Motor neuron (in vitro differentiated cells): Measurements from ENCODE around the gene MAN1A2. TPM values are rescaled to one million over a fixed set of nuclear protein-coding genes. Genes with fewer than 3 reads are reported as not detected.
"Not testable (repeated sequence)": the region's sequence is repeated elsewhere in the genome, so short reads cannot be mapped to it uniquely, and the experiment has no call there.

Experiments used
- ATAC-seq, 8 experiments: fragments of 200-7000 bp; cut with Tn5 transposase; replicated peaks in 6 of 8; 2 replicates each; pipeline ENCODE4 v1.8.0; 2021; ENCODE audit warnings: mild to moderate bottlenecking in 8 of 8, moderate library complexity in 8 of 8
- H3K27ac ChIP-seq, 2 donors: fragments of 250-450 bp; sonication (Bioruptor Pico); 2 replicates each; pipeline ENCODE4 v1.9.0; 2021; ENCODE audit warnings: antibody characterized with exemption in 2 of 2, mild to moderate bottlenecking in 2 of 2, moderate library complexity in 1 of 2
- H3K4me1 ChIP-seq, 2 donors: fragments of 250-450 bp; sonication (Bioruptor Pico); replicated peaks in 1 of 2; 2 replicates each; pipeline ENCODE4 v1.6.1; 2021; ENCODE audit warnings: antibody characterized with exemption in 2 of 2, mild to moderate bottlenecking in 2 of 2, moderate library complexity in 1 of 2
- H3K4me3 ChIP-seq, 5 donors: fragments of 250-450 bp; sonication (Bioruptor Pico); 2 replicates each; pipeline ENCODE4 v1.9.0; 2021; ENCODE audit warnings: antibody characterized with exemption in 5 of 5, mild to moderate bottlenecking in 5 of 5, moderate library complexity in 4 of 5
- WGBS, 10 experiments: fragments of 450-650 bp; shearing (Covaris generic); methylation state at CpG; one replicate each; pipeline ENCODE4 v1.0.0; 2022; 5-methylcytosine and 5-hydroxymethylcytosine counted together
- in situ Hi-C, 9 experiments: fragments of 400-800 bp; cut with MboI; loops; one replicate each; pipeline ENCODE4 v1.15.0; 2021; ENCODE audit warnings: low sequenced_read_pairs in 9 of 9, low pct_unique_long_range_greater_than_20kb in 2 of 9; ENCODE audit not compliant: unreplicated experiment in 9 of 9
- total RNA-seq, 8 experiments: library from RNA; unstranded; fragments of 300-600 nt; gene quantifications; 2 replicates each; pipeline versions ENCODE4 v1.2.3 to v1.2.4, GENCODE V29; 2022

Gene MAN1A2
- total RNA-seq, 8 experiments from 2014 or later = 33.3 to 57.9 (median 41.1) TPM

DNA sequence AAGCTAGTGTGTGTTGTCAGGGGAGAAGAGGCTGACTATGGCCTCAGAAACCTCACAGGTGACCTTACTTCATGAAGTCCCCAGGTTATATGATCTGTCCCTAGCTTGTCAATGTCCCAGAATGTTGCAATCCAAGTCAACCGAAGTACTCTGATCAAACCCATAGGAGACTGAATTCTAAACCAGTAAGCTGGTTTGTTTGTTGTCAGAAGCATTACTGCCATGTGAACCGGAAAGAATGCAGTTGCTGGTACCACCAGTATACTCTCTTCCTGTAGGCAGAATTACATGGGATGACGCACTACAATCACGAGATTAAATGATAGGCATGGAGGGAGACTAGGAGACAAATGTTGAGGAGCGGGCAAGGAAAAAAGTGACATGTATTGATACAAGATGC is 26.1 kb upstream of the MAN1A2 start:
- 78 to 96% (median 93%) methylated on average over 2 to 5 of the region's 5 CpGs; no CpG with 5 or more reads in 2 of the 10 experiments for WGBS, 10 experiments
- no peak overlapping the region for H3K27ac ChIP-seq

DNA sequence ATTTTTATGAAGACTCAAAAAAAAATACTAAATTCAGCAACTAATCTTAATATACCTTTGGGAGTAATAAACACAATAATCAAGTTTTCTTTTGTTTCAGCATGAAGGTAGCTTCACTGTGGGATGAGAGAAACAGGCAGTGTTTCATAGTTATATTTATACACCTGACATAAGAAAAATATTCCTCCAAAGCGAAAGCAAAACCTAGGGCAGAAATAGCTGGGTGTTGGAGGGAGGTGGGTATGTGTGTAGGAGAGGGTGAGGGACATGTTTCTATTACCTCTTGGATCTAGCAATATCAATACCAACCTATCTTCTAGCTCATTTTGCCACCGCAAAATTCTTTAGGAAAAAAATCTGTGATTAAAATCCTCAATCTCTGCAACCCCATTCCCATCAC is 24.9 kb upstream of the MAN1A2 start:
- in situ Hi-C loops = no loop called here
- no peak for ATAC-seq
- WGBS, 10 experiments = 66 to 92% (median 87%) methylated on average over 1 to 2 of the region's 2 CpGs; no CpG with 5 or more reads in 2 of the 10 experiments

More for the DNA sequence above, 26.1 kb upstream of the MAN1A2 start:
- ATAC-seq = no peak
- in situ Hi-C loops = no loop called here
- Histone ChIP-seq H3K4me1 (peaks cover 5 to 9% of the 10 kb centered on the region in 2 donors), H3K4me3 (no peak overlapping the region)

DNA sequence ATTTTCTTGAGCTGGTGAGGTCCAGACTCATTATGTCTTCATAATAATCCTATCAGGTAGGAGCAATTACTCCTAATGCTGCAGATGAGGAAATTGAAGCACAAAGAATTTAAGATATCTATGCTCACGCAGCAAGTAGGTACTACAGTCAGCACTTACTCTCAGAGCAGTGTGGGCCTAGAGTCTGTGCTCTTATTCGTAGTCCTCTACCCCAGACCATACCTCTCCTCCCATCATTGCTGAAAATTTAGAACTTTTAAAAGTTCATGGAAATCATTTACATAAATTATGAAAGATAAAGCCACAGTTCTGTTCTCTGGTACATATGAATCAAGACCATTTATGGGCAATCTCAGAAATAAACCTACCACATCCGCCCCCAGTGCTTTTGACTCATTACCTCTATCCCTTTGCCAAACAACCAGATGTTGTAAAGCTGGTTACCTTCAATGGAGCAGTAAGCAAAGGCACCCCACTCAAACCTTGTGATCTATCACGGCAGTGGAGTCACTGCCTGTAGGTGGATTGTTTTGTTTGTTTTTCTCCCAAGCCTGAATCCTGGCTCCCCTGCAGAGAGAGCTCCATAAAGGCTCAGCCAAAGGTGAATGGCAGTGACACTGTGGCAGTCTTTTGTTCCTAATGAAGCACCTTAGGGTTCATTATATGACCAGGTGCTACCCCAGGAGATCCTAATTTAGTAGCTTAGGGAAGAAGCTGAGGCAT is 20.9 kb upstream of the MAN1A2 start:
- H3K4me3 ChIP-seq = no peak overlapping the region
- in situ Hi-C loops = no loop called here
- H3K27ac ChIP-seq = no peak overlapping the region
- peak in 3 of 8 experiments; percentile 32 to 41 (median 33) for ATAC-seq
- WGBS, 10 experiments = 40 to 80% (median 68%) methylated on average over 2 to 4 of the region's 4 CpGs; no CpG with 5 or more reads in 2 of the 10 experiments
- H3K4me1 ChIP-seq = no peaks in the 10 kb centered on the region

More for the DNA sequence above, 24.9 kb upstream of the MAN1A2 start:
- Histone ChIP-seq H3K27ac (no peak overlapping the region), H3K4me3 (no peak overlapping the region), H3K4me1 (peaks cover 5 to 9% of the 10 kb centered on the region in 2 donors)

DNA sequence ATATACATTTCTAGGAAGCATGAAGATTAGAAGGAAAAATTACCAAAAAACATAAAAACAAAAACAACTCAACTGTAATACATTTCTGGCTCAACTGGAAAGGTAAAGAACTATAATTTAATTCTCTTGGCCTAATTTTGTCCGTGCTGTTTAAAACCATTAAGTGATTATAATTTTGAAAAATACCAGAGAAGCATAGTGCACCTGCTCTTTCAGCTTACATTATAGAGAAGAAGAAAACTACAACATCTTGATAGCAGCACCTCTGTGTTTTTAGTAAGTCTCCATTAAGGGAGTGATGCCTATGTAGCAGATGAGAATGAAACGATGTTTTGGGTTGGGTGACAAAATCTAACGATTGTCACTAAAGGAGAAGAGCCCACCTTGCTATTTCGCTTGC is 19.3 kb upstream of the MAN1A2 start:
- Histone ChIP-seq H3K4me3 (no peak overlapping the region), H3K4me1 (no peaks in the 10 kb centered on the region), H3K27ac (no peak overlapping the region)
- in situ Hi-C loops = no loop called here
- ATAC-seq = no peak
- WGBS, 10 experiments = 41 to 98% (median 85%) methylated on average over 3 to 4 of the region's 4 CpGs; no CpG with 5 or more reads in 1 of the 10 experiments

DNA sequence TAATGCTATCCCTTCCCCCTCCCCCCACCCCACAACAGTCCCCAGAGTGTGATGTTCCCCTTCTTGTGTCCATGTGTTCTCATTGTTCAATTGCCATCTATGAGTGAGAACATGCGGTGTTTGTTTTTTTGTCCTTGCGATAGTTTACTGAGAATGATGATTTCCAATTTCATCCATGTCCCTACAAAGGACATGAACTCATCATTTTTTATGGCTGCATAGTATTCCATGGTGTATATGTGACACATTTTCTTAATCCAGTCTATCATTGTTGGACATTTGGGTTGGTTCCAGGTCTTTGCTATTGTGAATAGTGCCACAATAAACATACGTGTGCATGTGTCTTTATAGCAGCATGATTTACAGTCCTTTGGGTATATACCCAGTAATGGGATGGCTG is 14.6 kb upstream of the MAN1A2 start:
- H3K27ac ChIP-seq, ATAC-seq, H3K4me3 ChIP-seq, in situ Hi-C loops, H3K4me1 ChIP-seq: not testable (repeated sequence)
- WGBS, 10 experiments = no CpG with 5 or more reads among the region's 3 CpGs

DNA sequence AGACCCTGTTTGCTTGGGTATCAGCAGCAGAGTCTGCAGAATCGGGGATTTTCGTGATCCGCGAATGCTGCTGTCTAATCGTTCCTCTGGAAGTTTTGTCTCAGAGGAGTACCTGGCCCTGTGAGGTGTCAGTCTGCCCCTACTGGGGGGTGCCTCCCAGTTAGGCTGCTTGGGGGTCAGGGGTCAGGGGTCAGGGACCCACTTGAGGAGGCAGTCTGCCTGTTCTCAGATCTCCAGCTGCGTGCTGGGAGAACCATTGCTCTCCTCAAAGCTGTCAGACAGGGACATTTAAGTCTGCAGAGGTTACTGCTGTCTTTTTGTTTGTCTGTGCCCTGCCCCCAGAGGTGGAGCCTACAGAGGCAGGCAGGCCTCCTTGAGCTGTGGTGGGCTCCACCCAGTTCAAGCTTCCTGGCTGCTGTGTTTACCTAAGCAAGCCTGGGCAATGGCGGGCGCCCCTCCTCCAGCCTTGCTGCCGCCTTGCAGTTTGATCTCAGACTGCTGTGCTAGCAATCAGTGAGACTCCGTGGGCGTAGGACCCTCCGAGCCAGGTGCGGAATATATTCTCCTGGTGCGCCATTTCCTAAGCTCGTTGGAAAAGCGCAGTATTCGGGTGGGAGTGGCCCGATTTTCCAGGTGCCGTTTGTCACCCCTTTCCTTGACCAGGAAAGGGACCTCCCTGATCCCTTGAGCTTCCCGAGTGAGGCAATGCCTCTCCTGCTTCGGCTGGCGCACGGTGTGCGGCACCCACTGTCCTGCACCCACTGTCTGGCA is 9.2 kb upstream of the MAN1A2 start:
- 72 to 100% (median 90%) methylated on average over 2 to 9 of the region's 24 CpGs; no CpG with 5 or more reads in 5 of the 10 experiments for WGBS, 10 experiments

DNA sequence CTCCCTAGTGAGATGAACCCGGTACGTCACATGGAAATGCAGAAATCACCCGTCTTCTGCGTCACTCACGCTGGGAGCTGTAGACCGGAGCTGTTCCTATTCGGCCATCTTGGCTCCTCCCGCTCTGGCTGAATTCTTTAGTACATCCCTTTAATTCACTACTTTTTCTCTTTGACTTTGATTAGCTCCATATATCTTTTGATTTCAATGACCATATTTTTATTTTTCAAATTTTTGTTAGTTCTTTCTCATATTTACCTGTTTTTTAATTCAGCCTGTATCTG is 8.7 kb upstream of the MAN1A2 start:
- ATAC-seq, in situ Hi-C loops, H3K4me3 ChIP-seq, H3K4me1 ChIP-seq, H3K27ac ChIP-seq: not testable (repeated sequence)
- WGBS, 10 experiments = 67 to 98% (median 90%) methylated on average over 1 to 5 of the region's 8 CpGs; no CpG with 5 or more reads in 3 of the 10 experiments

More for the DNA sequence above, 9.2 kb upstream of the MAN1A2 start:
- H3K27ac ChIP-seq, ATAC-seq, H3K4me1 ChIP-seq, in situ Hi-C loops, H3K4me3 ChIP-seq: not testable (repeated sequence)

DNA sequence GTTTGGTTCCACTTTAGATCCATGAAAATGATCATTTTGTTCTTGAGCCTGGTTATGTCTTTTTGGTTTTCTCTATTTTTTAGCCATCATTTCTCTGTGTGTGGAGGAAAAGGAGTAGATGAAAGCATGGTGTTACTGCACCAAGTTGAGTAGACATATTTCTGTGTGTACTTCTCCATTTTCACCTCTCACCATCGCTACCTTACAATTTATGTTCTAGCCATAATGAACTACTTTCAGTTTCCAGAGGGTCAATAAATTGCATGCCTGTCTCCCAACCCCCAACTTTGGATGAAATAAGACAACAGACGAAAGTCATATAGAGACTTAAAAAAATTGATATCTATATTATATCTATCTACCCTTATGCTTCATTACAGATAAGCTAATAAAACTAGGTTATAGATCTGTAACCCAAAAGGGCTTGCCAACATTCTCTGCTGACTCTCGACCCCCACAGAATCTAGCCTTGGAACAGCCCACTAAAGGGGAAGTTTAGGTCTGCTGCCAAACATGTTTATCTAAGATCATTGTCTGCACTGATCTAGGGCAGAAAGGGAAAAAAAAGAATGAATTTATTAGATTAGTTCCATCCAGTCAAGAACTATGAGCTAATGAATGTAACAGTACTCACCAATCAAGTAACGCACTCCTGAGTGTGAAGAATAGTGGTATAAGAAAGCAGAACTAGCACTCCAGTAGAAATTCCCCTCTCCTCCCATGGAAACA is 7.5 kb upstream of the MAN1A2 start:
- in situ Hi-C loops = no loop called here
- no peak for ATAC-seq
- 57 to 100% (median 87%) methylated on average over 1 to 4 of the region's 4 CpGs for WGBS, 10 experiments
- Histone ChIP-seq H3K4me1 (no peaks in the 10 kb centered on the region), H3K27ac (no peak overlapping the region), H3K4me3 (no peak overlapping the region)

DNA sequence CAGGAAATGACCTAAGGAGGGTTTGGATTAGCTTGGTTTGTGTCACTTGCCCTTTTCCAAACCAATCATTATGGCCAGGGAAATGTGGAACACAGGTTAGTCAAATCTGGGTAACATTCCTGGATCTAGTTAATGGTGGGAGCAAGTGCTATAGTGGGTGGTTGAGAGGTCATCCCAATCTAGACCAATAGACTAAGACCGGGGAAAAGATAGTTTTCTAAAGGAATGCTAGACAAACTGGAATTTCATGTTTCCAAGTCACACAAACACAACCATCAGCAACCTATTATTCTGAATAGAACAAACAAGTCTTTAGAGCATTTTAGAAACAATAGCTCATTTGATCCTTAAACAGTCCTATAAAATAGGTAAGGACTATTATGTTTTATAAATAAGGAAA is 4.3 kb upstream of the MAN1A2 start:
- no peak overlapping the region for H3K4me3 ChIP-seq
- 57 to 100% (median 79%) methylated on average over 1 of the region's 1 CpG; no CpG with 5 or more reads in 4 of the 10 experiments for WGBS, 10 experiments
- in situ Hi-C loops = no loop called here
- no peak for ATAC-seq
- H3K4me1 ChIP-seq = peaks cover 6 to 8% of the 10 kb centered on the region in 2 donors
- H3K27ac ChIP-seq = no peak overlapping the region

DNA sequence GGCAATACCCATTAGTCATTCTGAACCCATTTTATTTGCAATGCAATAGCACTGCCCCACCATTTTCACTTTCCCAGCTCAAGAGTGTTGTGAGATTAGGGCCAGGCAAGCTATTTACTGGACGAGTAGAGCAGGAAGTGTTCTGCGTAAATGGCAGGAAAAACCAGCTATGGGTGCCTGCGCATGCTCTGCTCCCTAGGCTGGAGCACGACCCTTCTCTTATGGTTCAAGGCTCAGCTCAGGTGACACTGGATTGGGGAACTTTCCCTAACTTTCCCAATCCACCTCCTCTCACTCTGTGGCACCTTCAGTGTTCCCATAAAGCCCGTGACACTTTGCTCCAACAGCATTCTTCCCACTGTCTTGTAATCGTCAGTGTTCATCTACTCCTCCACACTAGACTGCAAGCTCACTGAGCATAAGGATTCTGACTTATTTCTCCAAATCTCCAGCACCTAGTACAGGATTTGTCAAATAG is 3.6 kb upstream of the MAN1A2 start:
- no peak for ATAC-seq
- peaks cover 6 to 8% of the 10 kb centered on the region in 2 donors for H3K4me1 ChIP-seq
- H3K27ac ChIP-seq = no peak overlapping the region
- WGBS, 10 experiments = 40 to 90% (median 80%) methylated on average over 1 to 6 of the region's 6 CpGs; no CpG with 5 or more reads in 1 of the 10 experiments
- no peak overlapping the region for H3K4me3 ChIP-seq
- in situ Hi-C loops = no loop called here

DNA sequence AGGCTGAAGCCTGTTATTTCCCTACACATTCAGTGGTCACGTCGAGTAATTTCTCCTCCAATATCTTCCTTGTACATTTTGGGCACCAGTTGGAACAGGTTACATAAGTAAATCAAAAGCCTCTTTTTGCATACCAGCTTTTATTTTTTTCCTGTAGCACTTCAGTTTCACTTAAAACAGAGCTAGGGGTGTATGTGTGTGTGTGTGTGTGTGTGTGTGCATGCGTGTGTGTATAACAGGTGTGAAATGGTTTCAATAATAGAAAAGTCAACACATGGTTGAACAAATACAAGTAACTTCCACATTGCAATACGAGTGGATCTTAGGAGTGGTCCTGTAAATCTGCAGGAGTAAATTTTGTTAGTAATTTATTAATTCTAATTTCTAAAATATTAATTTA is 3.0 kb upstream of the MAN1A2 start:
- no peak overlapping the region for H3K27ac ChIP-seq
- in situ Hi-C loops = no loop called here
- no peak for ATAC-seq
- 0 to 100% (median 88%) methylated on average over 1 to 4 of the region's 4 CpGs for whole genome bisulfite sequencing, 10 experiments
- H3K4me3 ChIP-seq = no peak overlapping the region
- peaks cover 6 to 8% of the 10 kb centered on the region in 2 donors for H3K4me1 ChIP-seq

DNA sequence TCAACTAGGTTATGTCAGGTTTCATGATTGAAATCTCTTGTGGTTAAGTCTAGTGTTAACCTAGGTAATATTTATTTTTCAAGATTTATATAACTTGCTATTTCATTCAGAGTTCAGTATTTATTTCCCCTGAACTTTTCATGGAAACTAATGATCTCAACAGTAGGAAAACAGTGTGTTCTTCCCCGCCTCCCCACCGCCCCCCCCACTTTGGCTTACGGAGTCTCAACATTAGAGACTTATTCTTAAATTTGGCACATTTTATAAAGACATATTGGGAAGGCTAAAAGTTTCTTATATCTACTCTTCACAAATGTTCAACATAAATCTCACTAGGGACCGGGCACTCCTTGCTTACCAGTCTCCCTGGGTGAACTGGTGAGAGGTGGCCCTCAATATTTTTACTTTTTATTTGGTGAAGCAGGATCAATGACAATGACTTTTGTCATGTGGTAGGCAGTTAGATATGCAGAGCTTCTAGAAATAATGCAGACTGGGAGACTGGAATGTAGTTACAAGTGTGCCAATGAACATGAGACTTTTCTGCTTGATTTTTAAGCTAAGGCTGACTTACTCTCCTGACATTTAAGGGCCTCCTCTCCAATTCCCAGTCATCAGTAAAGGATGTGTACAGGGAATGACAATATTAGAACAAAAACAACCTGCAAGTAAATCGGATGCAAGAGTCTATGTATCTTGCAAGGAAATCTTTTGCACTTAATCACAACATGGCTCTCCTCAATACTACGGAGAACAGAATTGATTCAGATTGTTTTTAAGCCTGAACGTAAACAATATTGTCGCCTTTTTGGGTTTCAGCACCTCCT is 1.7 kb upstream of the MAN1A2 start:
- peak overlapping the region; percentile 64 to 90 (median 80) for H3K4me3 ChIP-seq
- no peak for ATAC-seq
- in situ Hi-C loops = no loop called here
- H3K4me1 ChIP-seq = peaks cover 6 to 21% of the 10 kb centered on the region in 2 donors
- 0 to 83% (median 31%) methylated on average over 1 to 8 of the region's 8 CpGs for WGBS, 10 experiments
- H3K27ac ChIP-seq = peak overlapping the region; percentile 88 to 93
